GM21737 (cell line): ENCODE data around the gene RRAGC.
A peak's percentile ranks its signal among the peaks of the same experiment; 100 is the strongest.

Experiments
- ATAC-seq: cut with Tn5 transposase; IDR thresholded peaks from one replicate; pipeline ENCODE4 v1.9.1; 2021; ENCODE audit warnings: mild to moderate bottlenecking, moderate library complexity; ENCODE audit not compliant: unreplicated experiment

The RRAGC gene

GRCh38 chr1:38859561-38860453 lies at the start of gene RRAGC:
Gene RRAGC (minus strand): TSS chr1:38859772. CDS start chr1:38859646, 126 bp downstream.
- ATAC-seq = peak; percentile 91

- ATAC-seq = no peak
Measured at GRCh38 chr1:38908821-38909220, 49.2 kb upstream of the RRAGC start.

- ATAC-seq = no peak
Measured at GRCh38 chr1:38905985-38906384, 46.4 kb upstream of the RRAGC start.

- no peak for ATAC-seq
Measured at GRCh38 chr1:38899560-38899959, 40.0 kb upstream of the RRAGC start.

GRCh38 chr1:38898653-38899230 lies 39.2 kb upstream of the RRAGC start:
- no peak for ATAC-seq

GRCh38 chr1:38896169-38896568 lies 36.6 kb upstream of the RRAGC start:
- no peak for ATAC-seq

GRCh38 chr1:38892976-38893375 lies 33.4 kb upstream of the RRAGC start:
- ATAC-seq = no peak

- no peak for ATAC-seq
Measured at GRCh38 chr1:38891753-38892152, 32.2 kb upstream of the RRAGC start.

- no peak for ATAC-seq
Measured at GRCh38 chr1:38889589-38889988, 30.0 kb upstream of the RRAGC start.

GRCh38 chr1:38888423-38889333 lies 29.1 kb upstream of the RRAGC start:
- no peak for ATAC-seq

GRCh38 chr1:38885092-38885491 lies 25.5 kb upstream of the RRAGC start:
- ATAC-seq = no peak

- ATAC-seq = no peak
Measured at GRCh38 chr1:38881487-38881886, 21.9 kb upstream of the RRAGC start, which contains the start of gene GJA9. Gene GJA9 (minus strand): TSS chr1:38881587. CDS start chr1:38876098, 5,489 bp downstream.

GRCh38 chr1:38875811-38876210 lies 16.2 kb upstream of the RRAGC start:
- ATAC-seq = no peak

- peak; percentile 91 for ATAC-seq
Measured at GRCh38 chr1:38873027-38873969, 13.7 kb upstream of the RRAGC start, which contains the start of gene MYCBP. Gene MYCBP (minus strand): TSS chr1:38873348. CDS start chr1:38873305, 43 bp downstream.

- peak; percentile 29 for ATAC-seq
Measured at GRCh38 chr1:38872401-38873026, 12.9 kb upstream of the RRAGC start.

GRCh38 chr1:38870996-38871395 lies 11.4 kb upstream of the RRAGC start:
- no peak for ATAC-seq

GRCh38 chr1:38867208-38867607 lies 7.6 kb upstream of the RRAGC start:
- ATAC-seq = no peak

GRCh38 chr1:38865112-38865715 lies 5.6 kb upstream of the RRAGC start:
- ATAC-seq = no peak

- ATAC-seq = no peak
Measured at GRCh38 chr1:38860454-38860795, 853 bp upstream of the RRAGC start.
